WTC11 (cell line): ENCODE data around the gene PDIK1L.
"Not testable (repeated sequence)": the region's sequence is repeated elsewhere in the genome, so short reads cannot be mapped to it uniquely, and the experiment has no call there.

Experiments used
- CTCF ChIP-seq: fragments of 200-600 bp; IDR thresholded peaks from 2 replicates; pipeline ENCODE4 v1.8.0; 2022; ENCODE audit warnings: antibody characterized with exemption
- FOXK1 ChIP-seq: sonication (generic); formaldehyde crosslinking; IDR thresholded peaks from 2 replicates; pipeline ENCODE4 v1.8.0; 2022; ENCODE audit warnings: mild to moderate bottlenecking, moderate library complexity, missing genetic modification reagents
- TF ChIP-seq, protein P1 (sequence below): sonication (generic); formaldehyde crosslinking; IDR thresholded peaks from 2 replicates; pipeline ENCODE4 v1.8.1; 2023; ENCODE audit warnings: mild to moderate bottlenecking, missing genetic modification reagents
- TF ChIP-seq, protein P2 (sequence below): sonication (generic); formaldehyde crosslinking; IDR thresholded peaks from 2 replicates; pipeline ENCODE4 v1.8.1; 2023; ENCODE audit warnings: mild to moderate bottlenecking, missing genetic modification reagents

DNA sequence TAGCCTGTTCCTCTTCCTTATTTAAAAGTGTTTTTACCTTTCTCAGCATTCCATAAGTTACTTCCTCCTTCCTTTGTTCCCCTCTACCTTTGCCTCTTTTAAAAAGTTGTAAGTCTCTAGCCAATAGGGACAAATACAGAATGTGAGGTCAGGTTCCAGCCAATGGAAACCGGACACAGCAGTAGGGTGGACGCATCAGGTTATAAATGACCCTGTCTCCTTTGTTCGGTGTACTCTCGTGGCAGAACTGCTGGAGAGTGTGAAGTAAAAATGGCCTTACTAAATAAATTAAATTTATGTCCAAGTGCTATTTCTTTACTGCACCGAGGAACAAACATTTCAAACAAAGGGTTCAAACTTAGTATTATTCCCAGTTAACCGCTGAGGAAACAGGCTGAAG is 18.1 kb upstream of the PDIK1L start:
- TF ChIP-seq, protein P1, sequence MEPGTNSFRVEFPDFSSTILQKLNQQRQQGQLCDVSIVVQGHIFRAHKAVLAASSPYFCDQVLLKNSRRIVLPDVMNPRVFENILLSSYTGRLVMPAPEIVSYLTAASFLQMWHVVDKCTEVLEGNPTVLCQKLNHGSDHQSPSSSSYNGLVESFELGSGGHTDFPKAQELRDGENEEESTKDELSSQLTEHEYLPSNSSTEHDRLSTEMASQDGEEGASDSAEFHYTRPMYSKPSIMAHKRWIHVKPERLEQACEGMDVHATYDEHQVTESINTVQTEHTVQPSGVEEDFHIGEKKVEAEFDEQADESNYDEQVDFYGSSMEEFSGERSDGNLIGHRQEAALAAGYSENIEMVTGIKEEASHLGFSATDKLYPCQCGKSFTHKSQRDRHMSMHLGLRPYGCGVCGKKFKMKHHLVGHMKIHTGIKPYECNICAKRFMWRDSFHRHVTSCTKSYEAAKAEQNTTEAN, result not testable (repeated sequence)
- not testable (repeated sequence) for TF ChIP-seq CTCF, FOXK1
- TF ChIP-seq, protein P2, sequence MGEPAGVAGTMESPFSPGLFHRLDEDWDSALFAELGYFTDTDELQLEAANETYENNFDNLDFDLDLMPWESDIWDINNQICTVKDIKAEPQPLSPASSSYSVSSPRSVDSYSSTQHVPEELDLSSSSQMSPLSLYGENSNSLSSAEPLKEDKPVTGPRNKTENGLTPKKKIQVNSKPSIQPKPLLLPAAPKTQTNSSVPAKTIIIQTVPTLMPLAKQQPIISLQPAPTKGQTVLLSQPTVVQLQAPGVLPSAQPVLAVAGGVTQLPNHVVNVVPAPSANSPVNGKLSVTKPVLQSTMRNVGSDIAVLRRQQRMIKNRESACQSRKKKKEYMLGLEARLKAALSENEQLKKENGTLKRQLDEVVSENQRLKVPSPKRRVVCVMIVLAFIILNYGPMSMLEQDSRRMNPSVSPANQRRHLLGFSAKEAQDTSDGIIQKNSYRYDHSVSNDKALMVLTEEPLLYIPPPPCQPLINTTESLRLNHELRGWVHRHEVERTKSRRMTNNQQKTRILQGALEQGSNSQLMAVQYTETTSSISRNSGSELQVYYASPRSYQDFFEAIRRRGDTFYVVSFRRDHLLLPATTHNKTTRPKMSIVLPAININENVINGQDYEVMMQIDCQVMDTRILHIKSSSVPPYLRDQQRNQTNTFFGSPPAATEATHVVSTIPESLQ (CRISPR knock-in tag), result not testable (repeated sequence)
